SK-N-MC (cell line): ENCODE measurements around the gene MYZAP.

ENCODE experiments used
- DNase-seq: peaks from one replicate; pipeline ENCODE4 v3.0.0-alpha.2; 2011; ENCODE audit warnings: low read depth, low spot score
- H3K27ac ChIP-seq: fragments of 200-600 bp; sonication (generic); 2 replicates; pipeline ENCODE4 v1.5.1; 2016; ENCODE audit warnings: mixed run types
- H3K36me3 ChIP-seq: fragments of 200-600 bp; sonication (generic); 2 replicates; pipeline ENCODE4 v1.6.1; 2017; ENCODE audit warnings: antibody characterized with exemption, low read length, mixed read lengths; ENCODE audit not compliant: insufficient read depth
- H3K4me3 ChIP-seq: fragments of 200-600 bp; sonication (generic); 2 replicates; pipeline ENCODE4 v1.5.1; 2016
- H3K9ac ChIP-seq: fragments of 200-600 bp; sonication (generic); 2 replicates; pipeline ENCODE4 v1.8.0; 2017; ENCODE audit warnings: mixed run types, mixed read lengths; ENCODE audit not compliant: insufficient read length
- H3K9me3 ChIP-seq: fragments of 200-600 bp; sonication (generic); 2 replicates; pipeline ENCODE4 v1.6.1; 2017; ENCODE audit warnings: low read depth, mild to moderate bottlenecking, antibody characterized with exemption, low read length, moderate library complexity, mixed read lengths
- EZH2 ChIP-seq: fragments of 200-600 bp; sonication (generic); IDR thresholded peaks from one replicate; pipeline ENCODE4 v1.6.1; 2017; ENCODE audit warnings: antibody characterized with exemption
- FOXP2 ChIP-seq: optimal IDR thresholded peaks from 2 replicates; pipeline ENCODE3; 2011; ENCODE audit warnings: mild to moderate bottlenecking, moderate library complexity; ENCODE audit not compliant: insufficient read depth; ENCODE audit errors: extremely low read length, control extremely low read depth
- POLR2AphosphoS5 ChIP-seq: IDR thresholded peaks from 2 replicates; pipeline ENCODE4 v1.6.1; 2012; ENCODE audit warnings: mild to moderate bottlenecking, low read depth, low read length, borderline replicate concordance

Gene MYZAP

DNA sequence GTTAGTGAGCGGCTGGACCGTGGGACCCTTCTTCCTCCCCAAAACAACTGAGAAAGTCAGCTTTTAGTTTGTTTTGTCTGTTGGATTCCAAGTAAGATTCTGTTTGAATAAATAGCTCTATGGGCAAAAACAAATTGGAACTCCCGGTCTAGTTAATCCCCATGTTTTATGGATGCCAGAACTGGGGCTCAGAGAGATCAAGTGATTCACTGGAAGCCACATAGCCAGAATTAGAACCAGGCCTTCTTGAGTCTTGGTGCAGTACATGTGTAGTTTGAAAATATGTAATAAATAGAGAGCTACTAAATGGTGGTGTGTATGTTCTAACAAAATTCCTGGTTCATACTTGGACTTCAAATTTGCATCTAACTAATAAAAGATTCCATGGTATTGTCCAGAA is 85.5 kb downstream of the MYZAP start:
- TF ChIP-seq EZH2 (no peak), FOXP2 (no peak), POLR2AphosphoS5 (no peak)
- Histone ChIP-seq H3K9ac (no peak overlapping the region), H3K36me3 (no peaks in the 10 kb centered on the region), H3K27ac (no peak overlapping the region), H3K9me3 (no peaks in the 10 kb centered on the region), H3K4me3 (no peak overlapping the region)
- DNase-seq, result no peak

DNA sequence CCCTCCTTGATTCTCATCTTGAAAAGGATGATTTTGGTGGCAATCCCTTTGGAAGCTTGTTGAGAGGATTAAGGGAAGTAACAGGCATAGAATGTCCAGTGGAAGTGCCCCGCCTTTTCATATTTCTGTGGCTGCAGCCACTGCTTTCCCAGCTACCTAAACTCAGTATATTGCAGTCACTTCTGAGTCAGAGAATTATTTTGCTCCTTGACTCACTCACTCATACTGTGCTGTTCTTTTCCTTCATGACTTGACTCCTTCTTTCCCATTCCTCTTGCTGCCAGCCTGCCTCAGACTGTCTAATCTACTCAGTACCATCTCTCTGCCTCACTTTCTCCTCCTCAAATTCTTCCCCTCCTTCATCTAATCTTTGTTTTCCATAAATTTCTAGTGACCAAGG is 88.3 kb downstream of the MYZAP start:
- Histone ChIP-seq H3K27ac (no peak overlapping the region), H3K36me3 (no peaks in the 10 kb centered on the region), H3K4me3 (no peak overlapping the region), H3K9me3 (no peaks in the 10 kb centered on the region), H3K9ac (no peak overlapping the region)
- TF ChIP-seq POLR2AphosphoS5, result no peak
- no peak for TF ChIP-seq EZH2
- no peak for TF ChIP-seq FOXP2
- no peak for DNase-seq

DNA sequence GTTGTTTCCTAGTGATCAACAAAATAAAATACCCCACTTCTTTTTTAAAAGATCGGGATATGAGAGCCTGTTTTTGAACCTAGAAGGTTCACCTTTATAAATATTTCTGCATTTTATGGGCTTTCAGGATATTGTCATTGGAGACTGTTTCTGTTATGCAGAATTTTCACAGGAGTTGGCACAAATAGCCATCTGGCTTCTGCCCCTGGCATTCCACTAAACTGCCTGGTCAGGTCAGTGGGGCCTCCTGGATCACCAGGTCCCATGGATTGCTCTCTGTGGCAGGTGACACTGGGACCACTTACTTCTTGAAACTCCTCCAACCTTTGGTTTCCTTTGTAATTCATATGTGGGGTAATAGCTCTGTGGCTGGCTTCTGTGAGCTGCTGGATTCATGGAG is 89.3 kb downstream of the MYZAP start:
- no peak for DNase-seq

GRCh38 chr15:57683481-57683880 is 91.8 kb downstream of the MYZAP start:
- no peak for TF ChIP-seq POLR2AphosphoS5

More for the DNA sequence above, 89.3 kb downstream of the MYZAP start:
- Histone ChIP-seq H3K4me3 (no peak overlapping the region), H3K36me3 (no peaks in the 10 kb centered on the region), H3K27ac (no peak overlapping the region), H3K9ac (no peak overlapping the region), H3K9me3 (no peaks in the 10 kb centered on the region)
- TF ChIP-seq POLR2AphosphoS5, result no peak

GRCh38 chr15:57684491-57685151 is 92.9 kb downstream of the MYZAP start:
- Histone ChIP-seq H3K27ac (no peak overlapping the region), H3K4me3 (no peak overlapping the region), H3K9ac (no peak overlapping the region), H3K36me3 (no peaks in the 10 kb centered on the region), H3K9me3 (no peaks in the 10 kb centered on the region)
- TF ChIP-seq FOXP2, result no peak
- no peak for TF ChIP-seq POLR2AphosphoS5
- no peak for TF ChIP-seq EZH2
- no peak for DNase-seq

More at GRCh38 chr15:57683481-57683880, 91.8 kb downstream of the MYZAP start:
- no peaks in the 10 kb centered on the region for H3K36me3 ChIP-seq
- H3K9ac ChIP-seq, result no peak overlapping the region
- no peaks in the 10 kb centered on the region for H3K9me3 ChIP-seq
- DNase-seq, result no peak
- no peak overlapping the region for H3K4me3 ChIP-seq
- H3K27ac ChIP-seq, result no peak overlapping the region

- H3K9ac ChIP-seq, result no peak overlapping the region
- no peak for DNase-seq
Measured at GRCh38 chr15:57685306-57686095, 93.8 kb downstream of the MYZAP start.

DNA sequence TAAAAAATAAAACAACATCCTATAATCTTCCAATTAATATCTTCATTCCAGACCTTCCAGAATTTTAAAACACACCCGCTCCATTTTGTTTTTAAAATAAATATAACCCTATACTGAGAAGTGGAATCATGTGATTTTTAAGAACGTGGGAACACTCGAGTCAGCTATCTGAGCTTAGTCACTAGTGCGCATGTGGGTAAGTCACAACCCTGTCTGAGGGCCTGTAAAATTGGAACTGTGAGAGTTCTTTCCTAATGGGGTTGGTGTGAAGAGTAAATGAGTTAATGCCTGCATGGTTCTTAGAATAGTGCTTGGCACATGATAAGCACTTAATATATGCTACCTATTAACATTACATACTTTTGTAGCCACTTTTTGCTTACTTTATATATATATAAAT is 95.0 kb downstream of the MYZAP start:
- H3K27ac ChIP-seq, result no peak overlapping the region
- no peak for DNase-seq
- no peaks in the 10 kb centered on the region for H3K36me3 ChIP-seq
- no peak for TF ChIP-seq POLR2AphosphoS5
- no peak for TF ChIP-seq FOXP2
- TF ChIP-seq EZH2, result no peak
- no peaks in the 10 kb centered on the region for H3K9me3 ChIP-seq
- H3K9ac ChIP-seq, result no peak overlapping the region
- no peak overlapping the region for H3K4me3 ChIP-seq

More at GRCh38 chr15:57685306-57686095, 93.8 kb downstream of the MYZAP start:
- H3K4me3 ChIP-seq, result no peak overlapping the region
- H3K9me3 ChIP-seq, result no peaks in the 10 kb centered on the region
- H3K36me3 ChIP-seq, result no peaks in the 10 kb centered on the region
- no peak overlapping the region for H3K27ac ChIP-seq
- TF ChIP-seq FOXP2 (no peak), POLR2AphosphoS5 (no peak), EZH2 (no peak)

DNA sequence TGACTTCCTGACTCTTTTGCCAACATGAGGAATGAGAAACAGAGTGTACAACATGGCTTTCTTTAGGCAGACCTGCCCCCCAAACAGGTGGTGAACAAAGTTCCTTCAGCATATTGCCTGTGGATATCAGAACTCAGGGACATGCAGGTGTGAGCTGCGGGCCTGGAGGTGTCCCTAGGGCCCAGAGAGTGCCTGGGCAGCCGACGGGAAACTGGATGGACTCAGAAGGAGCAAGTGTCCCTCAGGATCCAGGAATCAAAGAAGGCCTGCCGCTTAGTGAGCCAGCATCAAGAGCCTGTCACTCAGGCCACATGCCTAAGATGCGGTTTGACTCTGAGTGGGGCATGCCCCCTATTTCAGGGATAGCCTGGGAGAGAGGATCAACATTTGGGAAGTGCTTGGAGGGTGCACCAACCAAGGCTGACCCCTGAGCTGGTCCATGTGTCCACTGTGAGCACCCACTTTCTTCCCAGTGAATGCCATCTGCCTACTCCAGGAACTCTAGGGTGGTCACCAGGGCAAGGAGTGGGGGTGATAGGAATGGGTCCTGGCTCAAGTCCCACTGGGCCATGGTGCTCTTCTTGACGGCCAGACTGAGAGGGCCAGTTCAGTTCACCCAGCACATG is 98.8 kb downstream of the MYZAP start:
- no peak for DNase-seq
- Histone ChIP-seq H3K9me3 (no peaks in the 10 kb centered on the region), H3K4me3 (no peak overlapping the region), H3K36me3 (no peaks in the 10 kb centered on the region), H3K9ac (no peak overlapping the region), H3K27ac (no peak overlapping the region)
- TF ChIP-seq EZH2, result no peak
- no peak for TF ChIP-seq POLR2AphosphoS5
- no peak for TF ChIP-seq FOXP2
